Nephron progenitor cell (in vitro differentiated cells): Measurements from ENCODE around the gene BORCS6.
A peak's percentile ranks its signal among the peaks of the same experiment; 100 is the strongest.

Experiments
- DNase-seq: peaks from one replicate; pipeline ENCODE4 v3.0.0; 2021
- H3K27ac Mint-ChIP-seq: 2 replicates; pipeline ENCODE4 v1.8.0; 2021; ENCODE audit warnings: mild to moderate bottlenecking, moderate library complexity, mixed read lengths
- H3K27me3 Mint-ChIP-seq: 2 replicates; pipeline ENCODE4 v1.8.0; 2021; ENCODE audit warnings: mild to moderate bottlenecking, low read depth, mixed read lengths; ENCODE audit not compliant: poor library complexity
- H3K36me3 Mint-ChIP-seq: 2 replicates; pipeline ENCODE4 v1.8.0; 2021; ENCODE audit warnings: low read depth, mixed read lengths
- H3K4me1 Mint-ChIP-seq: 2 replicates; pipeline ENCODE4 v1.8.0; 2021; ENCODE audit warnings: mixed read lengths
- H3K4me3 Mint-ChIP-seq: 2 replicates; pipeline ENCODE4 v1.8.0; 2021; ENCODE audit warnings: mild to moderate bottlenecking, moderate library complexity, mixed read lengths
- H3K9me3 Mint-ChIP-seq: 2 replicates; pipeline ENCODE4 v1.8.0; 2021; ENCODE audit warnings: mild to moderate bottlenecking, moderate library complexity, mixed read lengths
- CTCF ChIP-seq: fragments of 200-600 bp; sonication (generic); IDR thresholded peaks from 2 replicates; pipeline ENCODE4 v1.5.0; 2021; ENCODE audit warnings: antibody characterized with exemption

The BORCS6 gene

GRCh38 chr17:8142158-8142886, 47.7 kb downstream of the BORCS6 start:
- no peak for TF ChIP-seq CTCF

GRCh38 chr17:8141741-8142140, 48.2 kb downstream of the BORCS6 start:
- no peak for DNase-seq
- Mint-ChIP-seq H3K9me3 (no peaks in the 10 kb centered on the region), H3K4me3 (no peak overlapping the region), H3K36me3 (peaks cover 26% of the 10 kb centered on the region), H3K27me3 (peaks cover 4% of the 10 kb centered on the region), H3K27ac (no peak overlapping the region), H3K4me1 (no peaks in the 10 kb centered on the region)
- TF ChIP-seq CTCF = no peak

More at GRCh38 chr17:8142158-8142886, 47.7 kb downstream of the BORCS6 start:
- Mint-ChIP-seq H3K27ac (no peak overlapping the region), H3K4me1 (no peaks in the 10 kb centered on the region), H3K4me3 (no peak overlapping the region), H3K36me3 (peaks cover 29% of the 10 kb centered on the region), H3K9me3 (no peaks in the 10 kb centered on the region), H3K27me3 (peaks cover 2% of the 10 kb centered on the region)
- DNase-seq = no peak

- no peak for DNase-seq
- TF ChIP-seq CTCF = no peak
- no peaks in the 10 kb centered on the region for H3K4me1 Mint-ChIP-seq
- H3K9me3 Mint-ChIP-seq = no peaks in the 10 kb centered on the region
- no peak overlapping the region for H3K27ac Mint-ChIP-seq
- no peak overlapping the region for H3K4me3 Mint-ChIP-seq
- peaks cover 6% of the 10 kb centered on the region for H3K27me3 Mint-ChIP-seq
- H3K36me3 Mint-ChIP-seq = peaks cover 19% of the 10 kb centered on the region
Measured at GRCh38 chr17:8141045-8141444, 48.9 kb downstream of the BORCS6 start.

GRCh38 chr17:8140065-8141029, 49.6 kb downstream of the BORCS6 start:
- DNase-seq = no peak

GRCh38 chr17:8138672-8139371, 51.2 kb downstream of the BORCS6 start:
- TF ChIP-seq CTCF = peak; percentile 89
- Mint-ChIP-seq H3K27ac (no peak overlapping the region), H3K36me3 (peaks cover 13% of the 10 kb centered on the region), H3K27me3 (peaks cover 7% of the 10 kb centered on the region), H3K4me1 (peaks cover 4% of the 10 kb centered on the region), H3K9me3 (no peaks in the 10 kb centered on the region), H3K4me3 (no peak overlapping the region)
- DNase-seq = peak; percentile 98

More at GRCh38 chr17:8140065-8141029, 49.6 kb downstream of the BORCS6 start:
- Mint-ChIP-seq H3K36me3 (peaks cover 17% of the 10 kb centered on the region), H3K4me3 (no peak overlapping the region), H3K27ac (no peak overlapping the region), H3K9me3 (no peaks in the 10 kb centered on the region), H3K27me3 (peaks cover 6% of the 10 kb centered on the region), H3K4me1 (no peaks in the 10 kb centered on the region)
- TF ChIP-seq CTCF = no peak
